ENCODE data around the gene FEN1.

The FEN1 gene

DNA sequence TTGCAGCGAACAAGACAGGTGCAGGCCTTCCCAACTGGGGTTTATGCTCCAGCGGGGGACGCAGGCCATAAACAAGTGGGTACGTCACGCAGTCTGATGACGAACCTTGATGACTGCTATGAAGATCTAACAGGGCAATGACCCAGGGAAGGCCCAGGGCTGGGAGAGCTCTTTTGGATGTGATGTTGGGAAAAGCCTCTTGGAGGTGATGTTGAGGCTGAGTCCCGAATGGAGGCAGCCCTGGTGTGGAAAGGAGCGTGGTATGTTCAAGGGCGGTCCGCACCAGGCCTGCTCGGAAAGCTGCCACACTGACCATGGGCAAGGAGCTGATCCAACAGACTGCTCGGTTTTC is 41.2 kb downstream of the FEN1 start:
- DNase-seq (ENCODE audit: low read depth, low spot score), result no peak
- H3K4me3 ChIP-seq (ENCODE audit: low read length), result peak overlapping the region; percentile 42

DNA sequence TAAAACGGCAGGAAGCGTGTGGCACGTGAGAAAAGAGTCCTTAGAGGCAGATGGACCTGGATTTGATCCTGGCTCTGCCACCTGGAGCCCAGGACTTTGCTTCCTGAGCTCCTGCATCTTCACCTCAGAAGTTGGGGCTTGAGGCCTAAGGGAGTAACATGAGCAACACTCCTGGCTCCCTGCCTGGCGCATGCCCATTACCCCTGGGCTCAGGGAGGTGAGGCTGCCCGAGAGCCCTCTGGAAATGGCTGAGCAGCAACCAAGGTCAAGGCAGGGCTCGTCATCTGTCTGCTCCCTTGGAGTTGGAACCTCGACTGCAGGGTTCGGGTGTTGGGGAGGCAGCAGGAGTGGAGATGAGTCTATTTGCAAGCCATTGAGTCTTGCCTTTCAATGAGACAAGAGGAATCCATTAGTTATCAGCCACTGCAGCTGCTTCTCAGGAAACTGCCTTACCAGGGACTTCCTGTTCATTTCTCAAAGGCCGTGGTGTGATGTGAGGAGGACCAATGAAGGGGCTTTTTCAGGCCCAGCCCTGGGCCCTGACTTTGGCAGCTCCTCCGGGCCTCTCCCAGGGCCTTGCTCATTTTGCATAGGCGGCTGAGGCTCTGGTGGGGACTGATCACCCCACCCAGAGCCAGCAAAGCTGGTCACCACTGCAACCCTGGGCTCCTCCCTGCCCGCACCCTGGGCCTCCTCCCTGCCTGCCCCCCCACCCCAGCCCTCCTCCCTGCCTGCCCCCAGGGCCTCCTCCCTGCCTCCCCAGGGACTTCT is 41.8 kb downstream of the FEN1 start:
- peak overlapping the region; percentile 42 for H3K4me3 ChIP-seq (ENCODE audit: low read length)
- DNase-seq (ENCODE audit: low read depth, low spot score), result peak; percentile 97

DNA sequence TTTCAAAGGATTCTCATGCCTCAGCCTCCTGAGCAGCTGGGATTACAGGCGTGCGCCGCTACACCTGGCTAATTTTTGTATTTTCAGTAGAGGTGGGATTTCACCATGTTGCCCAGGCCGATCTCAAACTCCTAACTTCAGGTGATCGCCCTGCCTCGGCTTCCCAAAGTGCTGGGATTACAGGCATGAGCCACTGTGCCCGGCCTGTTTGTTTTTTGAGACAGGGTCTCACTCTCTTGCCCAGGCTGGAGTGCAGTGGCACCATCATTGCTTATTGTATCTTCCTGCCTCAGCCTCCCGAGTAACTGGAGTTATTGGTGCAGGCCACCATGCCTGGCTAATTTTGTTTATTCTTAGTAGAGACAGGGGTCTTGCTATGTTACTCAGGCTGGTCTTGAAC is 43.5 kb downstream of the FEN1 start:
- H3K4me3 ChIP-seq (ENCODE audit: low read length), result no peak overlapping the region
- DNase-seq (ENCODE audit: low read depth, low spot score), result no peak

DNA sequence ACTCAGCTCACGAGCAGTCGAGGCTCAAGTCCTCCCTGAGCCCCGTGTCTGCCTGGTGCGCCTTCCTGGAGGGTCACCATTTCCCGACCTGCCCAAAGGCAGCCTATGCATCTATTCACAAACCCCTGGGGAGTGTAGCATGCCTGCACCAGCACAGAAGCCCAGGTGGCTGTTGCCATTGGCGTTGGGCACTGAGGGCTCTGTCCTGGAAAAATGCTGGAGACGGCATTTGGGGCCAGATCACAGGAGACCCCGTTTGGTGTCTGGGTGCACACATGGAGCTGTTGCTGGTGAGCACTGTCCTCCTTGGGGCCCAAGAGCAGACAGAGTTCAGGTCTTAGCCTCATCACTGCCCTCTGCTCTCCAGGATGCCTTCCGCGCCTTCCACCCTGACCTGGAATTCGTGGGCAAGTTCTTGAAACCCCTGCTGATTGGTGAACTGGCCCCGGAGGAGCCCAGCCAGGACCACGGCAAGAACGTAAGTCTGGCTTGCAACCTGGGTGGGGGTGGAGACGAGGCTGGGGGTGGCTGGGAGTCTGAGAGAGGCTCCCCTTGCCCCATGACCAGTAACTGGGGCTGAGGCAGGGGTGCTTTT is 44.8 kb downstream of the FEN1 start:
- no peak overlapping the region for H3K4me3 ChIP-seq (ENCODE audit: low read length)

DNA sequence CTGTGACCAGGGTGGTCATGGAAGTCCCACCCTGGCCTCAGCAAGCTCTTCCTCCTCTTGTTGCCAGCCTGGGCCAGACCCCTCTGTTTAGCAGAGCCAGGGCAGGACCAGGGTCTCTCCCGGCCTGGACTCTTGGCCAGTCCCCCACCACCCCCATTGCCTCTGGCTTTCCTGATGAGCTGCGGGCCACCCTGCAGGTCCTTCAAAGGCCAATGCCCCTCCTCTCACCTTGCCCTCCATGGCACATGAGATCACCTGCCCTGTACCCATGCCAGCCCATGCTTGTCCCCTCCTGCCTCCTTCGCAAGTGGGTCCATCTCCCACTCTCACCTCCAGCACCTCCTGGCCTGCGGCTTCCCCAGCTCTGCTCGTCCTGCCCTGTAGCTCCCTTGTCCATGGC is 45.8 kb downstream of the FEN1 start:
- no peak for DNase-seq (ENCODE audit: low read depth, low spot score)

More for the DNA sequence above, 44.8 kb downstream of the FEN1 start:
- no peak for DNase-seq (ENCODE audit: low read depth, low spot score)

DNA sequence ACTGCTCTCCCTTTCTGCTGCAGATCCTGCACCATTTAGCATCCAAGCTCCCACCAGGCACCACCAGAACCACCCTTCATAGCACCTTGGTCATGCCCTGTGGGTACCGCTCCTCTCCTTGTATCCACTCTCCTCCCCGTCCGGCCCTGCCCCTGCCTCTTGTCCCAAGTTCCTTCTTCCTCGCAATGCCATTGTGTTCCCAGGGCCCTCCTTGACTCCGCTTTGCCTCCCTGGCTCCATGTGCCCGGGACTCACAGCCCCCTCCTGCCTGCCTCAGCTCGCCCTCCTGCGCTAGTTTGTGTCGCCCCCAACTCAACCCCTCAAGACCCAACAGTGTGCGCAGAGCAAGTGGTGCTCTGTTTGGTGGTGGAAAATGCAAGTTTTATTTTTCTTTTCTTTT is 46.2 kb downstream of the FEN1 start:
- DNase-seq (ENCODE audit: low read depth, low spot score), result no peak
- no peak overlapping the region for H3K4me3 ChIP-seq (ENCODE audit: low read length)

More for the DNA sequence above, 45.8 kb downstream of the FEN1 start:
- no peak overlapping the region for H3K4me3 ChIP-seq (ENCODE audit: low read length)

DNA sequence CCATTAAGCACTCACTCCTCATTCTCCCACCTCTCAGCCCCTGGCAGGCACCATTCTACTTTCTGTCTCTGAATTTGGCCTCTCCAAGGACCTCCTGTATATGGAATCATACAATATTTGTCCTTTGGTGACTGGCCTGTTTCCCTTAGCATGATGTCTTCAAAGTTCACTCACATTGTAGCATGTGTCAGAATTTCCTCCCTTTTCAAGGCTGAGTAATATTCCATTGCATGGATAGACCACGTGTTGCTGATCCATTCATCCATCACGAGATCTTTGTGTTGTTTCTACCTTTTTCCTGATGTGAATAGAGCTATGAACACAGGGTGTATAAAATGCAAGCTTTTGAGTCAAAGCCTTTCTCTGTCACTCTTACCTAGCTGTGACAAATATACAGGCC is 47.0 kb downstream of the FEN1 start:
- no peak for DNase-seq (ENCODE audit: low read depth, low spot score)

DNA sequence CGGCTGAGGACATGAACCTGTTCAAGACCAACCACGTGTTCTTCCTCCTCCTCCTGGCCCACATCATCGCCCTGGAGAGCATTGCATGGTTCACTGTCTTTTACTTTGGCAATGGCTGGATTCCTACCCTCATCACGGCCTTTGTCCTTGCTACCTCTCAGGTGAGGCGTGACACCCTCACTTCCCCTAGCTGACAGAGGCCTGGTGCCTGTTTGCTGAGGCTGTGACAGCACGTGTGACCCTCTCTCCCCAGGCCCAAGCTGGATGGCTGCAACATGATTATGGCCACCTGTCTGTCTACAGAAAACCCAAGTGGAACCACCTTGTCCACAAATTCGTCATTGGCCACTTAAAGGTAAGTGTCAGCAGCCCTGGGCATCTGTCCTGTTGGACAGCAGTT is 47.7 kb downstream of the FEN1 start:
- H3K4me3 ChIP-seq (ENCODE audit: low read length), result no peak overlapping the region
- no peak for DNase-seq (ENCODE audit: low read depth, low spot score)

More for the DNA sequence above, 47.0 kb downstream of the FEN1 start:
- H3K4me3 ChIP-seq (ENCODE audit: low read length), result no peak overlapping the region

DNA sequence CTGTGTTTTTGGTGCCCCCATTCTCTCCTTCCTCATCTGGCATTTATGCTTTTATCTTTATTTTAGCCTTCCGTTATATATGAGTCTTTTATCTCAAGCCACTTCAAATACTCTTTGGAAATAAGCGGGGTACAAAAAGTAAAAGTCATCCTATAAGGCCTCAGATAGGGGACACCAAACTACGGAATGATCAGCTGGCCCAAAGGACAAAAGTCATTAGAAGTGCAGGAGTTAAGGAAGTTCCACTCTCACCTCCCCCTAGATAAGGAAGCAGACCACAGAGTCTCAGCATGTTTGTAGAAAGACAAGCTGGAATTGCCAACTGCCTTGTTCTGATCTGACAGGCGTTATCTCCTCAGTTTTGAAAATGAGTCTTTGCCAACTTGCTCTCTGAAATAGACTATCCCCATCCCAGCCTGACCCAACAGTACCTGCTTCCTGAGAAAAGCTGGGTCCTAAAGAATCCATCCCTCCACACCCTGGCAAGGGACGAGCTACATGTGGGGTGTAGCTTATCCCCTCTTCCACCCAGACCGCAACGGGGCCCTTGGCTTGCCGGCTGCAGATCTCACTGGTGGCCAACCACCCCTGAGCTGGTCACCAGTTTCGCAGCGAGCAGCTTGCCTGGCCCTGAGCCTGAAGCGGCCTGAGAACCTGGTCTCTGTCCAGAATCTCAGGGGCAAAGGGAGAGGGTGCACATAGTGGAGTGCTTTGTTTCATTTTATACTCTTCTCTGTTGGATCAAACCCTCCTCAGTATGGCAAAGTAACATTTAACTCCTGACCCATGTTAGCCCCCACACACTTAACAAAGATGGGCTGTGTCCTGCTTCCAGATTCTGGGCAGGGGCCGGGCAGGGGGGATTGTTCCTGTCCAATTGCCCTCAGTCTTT is 49.2 kb downstream of the FEN1 start:
- H3K4me3 ChIP-seq (ENCODE audit: low read length), result no peak overlapping the region
- no peak for DNase-seq (ENCODE audit: low read depth, low spot score)

DNA sequence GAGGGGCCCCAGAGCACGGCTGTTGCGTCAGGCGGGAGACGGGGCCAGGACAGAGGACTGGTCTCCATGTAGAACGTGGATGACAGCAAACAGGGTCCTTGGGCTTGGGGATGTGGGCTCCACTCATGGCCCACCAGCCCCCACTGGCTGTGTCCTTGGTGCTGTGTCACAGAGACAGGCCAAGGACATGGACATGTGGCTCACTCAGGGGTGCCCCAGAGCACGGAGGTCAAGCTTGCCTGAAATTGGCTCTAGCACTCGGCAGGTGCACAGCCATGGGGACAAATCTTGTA is 49.8 kb downstream of the FEN1 start:
- H3K4me3 ChIP-seq (ENCODE audit: low read length), result no peak overlapping the region
- DNase-seq (ENCODE audit: low read depth, low spot score), result no peak

DNA sequence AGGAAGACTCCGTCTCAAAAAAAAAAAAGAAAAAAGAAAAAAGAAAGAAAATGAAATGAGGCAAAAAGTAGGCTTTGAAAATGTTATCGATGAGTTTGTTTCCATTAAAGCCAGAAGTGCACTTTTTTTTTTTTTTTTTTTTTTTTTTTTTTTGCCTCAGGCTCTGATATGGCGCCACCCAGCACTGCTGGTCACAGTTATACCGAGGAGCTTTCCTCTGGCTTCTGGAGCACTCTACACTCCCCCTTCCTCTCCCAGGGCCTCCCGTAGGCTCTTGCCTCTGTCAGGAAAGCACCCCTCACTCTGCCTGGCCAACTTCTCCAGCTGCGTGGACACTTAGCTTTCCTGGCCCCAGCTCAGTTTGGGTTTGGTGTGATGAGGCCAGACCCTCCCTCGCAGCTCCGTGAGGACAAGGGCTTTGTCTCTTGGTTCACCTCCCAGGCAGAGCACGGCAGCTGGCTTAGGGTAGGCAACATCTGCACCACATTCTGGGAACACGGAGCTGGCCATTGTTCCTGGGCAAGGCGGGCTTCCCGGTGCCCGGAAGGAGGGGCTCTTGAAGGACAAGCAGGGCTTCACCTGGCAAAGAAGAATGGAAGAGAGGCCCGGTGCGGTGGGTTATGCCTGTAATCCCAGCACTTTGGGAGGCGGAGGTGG is 52.3 kb downstream of the FEN1 start:
- no peak for DNase-seq (ENCODE audit: low read depth, low spot score)
- H3K4me3 ChIP-seq (ENCODE audit: low read length), result no peak overlapping the region

DNA sequence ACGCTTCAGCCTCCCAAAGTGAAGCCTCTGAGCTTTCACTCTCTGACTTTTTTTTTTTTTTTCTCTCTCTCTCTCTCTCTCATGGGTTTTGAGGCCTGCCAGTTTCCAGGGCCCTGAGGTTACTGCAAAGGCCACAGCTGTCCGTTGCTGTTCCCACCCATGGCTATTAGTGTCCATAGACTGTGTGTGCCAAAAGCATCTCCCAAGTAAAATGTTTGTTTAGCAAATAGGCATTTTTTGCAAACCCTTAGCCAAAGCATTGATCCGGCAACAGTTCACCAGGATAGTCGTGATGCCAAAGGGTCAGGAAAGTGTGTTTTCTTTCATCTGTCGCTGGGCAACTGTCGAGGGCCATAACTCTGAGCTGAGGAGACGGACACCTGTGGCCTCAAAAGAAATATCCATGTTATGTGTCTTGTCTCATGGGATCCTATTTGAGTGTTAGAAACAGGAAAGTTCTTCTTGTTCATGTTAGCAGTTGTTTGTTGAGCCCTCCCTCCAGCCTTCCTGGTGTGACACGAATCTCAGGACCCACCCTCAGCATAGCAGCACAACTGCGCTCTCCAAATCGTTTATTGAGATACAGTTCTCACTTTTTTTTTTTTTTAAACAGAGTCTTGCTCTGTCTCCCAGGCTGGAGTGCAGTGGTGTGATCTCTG is 53.8 kb downstream of the FEN1 start:
- H3K4me3 ChIP-seq (ENCODE audit: low read length), result no peak overlapping the region
- no peak for DNase-seq (ENCODE audit: low read depth, low spot score)

All from Jurkat, Clone E6-1 (cell line).